Measurements from ENCODE around the gene OLA1.

Gene OLA1

GRCh38 chr2:174209325-174209724, 39.0 kb downstream of the OLA1 start:
- FAIRE-seq (no peak), DNase-seq (ENCODE audit: insufficient read length, low spot score) (no peak)
- no peak for TF ChIP-seq POLR2A (IDR thresholded peaks at IDR 0.05; ENCODE audit: low read depth, low read length)

- no peak for FAIRE-seq
- TF ChIP-seq POLR2A (IDR thresholded peaks at IDR 0.05; ENCODE audit: low read depth, low read length), result no peak
These were observed 40.3 kb downstream of the OLA1 start for GRCh38 chr2:174208026-174208425.

GRCh38 chr2:174205562-174205961, 42.8 kb downstream of the OLA1 start:
- FAIRE-seq (no peak), DNase-seq (ENCODE audit: insufficient read length, low spot score) (no peak)
- no peak for TF ChIP-seq POLR2A (IDR thresholded peaks at IDR 0.05; ENCODE audit: low read depth, low read length)

More at GRCh38 chr2:174208026-174208425, 40.3 kb downstream of the OLA1 start:
- DNase-seq (ENCODE audit: insufficient read length, low spot score), result no peak

GRCh38 chr2:174202188-174202587, 46.1 kb downstream of the OLA1 start:
- FAIRE-seq, result no peak
- no peak for DNase-seq (ENCODE audit: insufficient read length, low spot score)
- no peak for TF ChIP-seq POLR2A (IDR thresholded peaks at IDR 0.05; ENCODE audit: low read depth, low read length)

- no peak for TF ChIP-seq POLR2A (IDR thresholded peaks at IDR 0.05; ENCODE audit: low read depth, low read length)
- FAIRE-seq, result no peak
- no peak for DNase-seq (ENCODE audit: insufficient read length, low spot score)
These were observed 49.3 kb downstream of the OLA1 start for GRCh38 chr2:174198846-174199564.

GRCh38 chr2:174195253-174195652, 53.1 kb downstream of the OLA1 start:
- FAIRE-seq (no peak), DNase-seq (ENCODE audit: insufficient read length, low spot score) (no peak)
- TF ChIP-seq POLR2A (IDR thresholded peaks at IDR 0.05; ENCODE audit: low read depth, low read length), result no peak

- TF ChIP-seq POLR2A (IDR thresholded peaks at IDR 0.05; ENCODE audit: low read depth, low read length), result no peak
- FAIRE-seq (no peak), DNase-seq (ENCODE audit: insufficient read length, low spot score) (no peak)
These were observed 54.6 kb downstream of the OLA1 start for GRCh38 chr2:174193737-174194136.

GRCh38 chr2:174192664-174193063, 55.7 kb downstream of the OLA1 start:
- no peak for TF ChIP-seq POLR2A (IDR thresholded peaks at IDR 0.05; ENCODE audit: low read depth, low read length)
- FAIRE-seq, result no peak
- DNase-seq (ENCODE audit: insufficient read length, low spot score), result no peak

- no peak for TF ChIP-seq POLR2A (IDR thresholded peaks at IDR 0.05; ENCODE audit: low read depth, low read length)
- FAIRE-seq (no peak), DNase-seq (ENCODE audit: insufficient read length, low spot score) (no peak)
These were observed 56.8 kb downstream of the OLA1 start for GRCh38 chr2:174191342-174192074.

GRCh38 chr2:174184915-174185314, 63.4 kb downstream of the OLA1 start:
- DNase-seq (ENCODE audit: insufficient read length, low spot score), result no peak
- no peak for FAIRE-seq
- TF ChIP-seq POLR2A (IDR thresholded peaks at IDR 0.05; ENCODE audit: low read depth, low read length), result no peak

- TF ChIP-seq POLR2A (IDR thresholded peaks at IDR 0.05; ENCODE audit: low read depth, low read length), result no peak
- FAIRE-seq, result peak; percentile 53
These were observed 63.8 kb downstream of the OLA1 start for GRCh38 chr2:174184504-174184903.

GRCh38 chr2:174183076-174183475, 65.3 kb downstream of the OLA1 start:
- FAIRE-seq, result no peak
- TF ChIP-seq POLR2A (IDR thresholded peaks at IDR 0.05; ENCODE audit: low read depth, low read length), result no peak
- no peak for DNase-seq (ENCODE audit: insufficient read length, low spot score)

More at GRCh38 chr2:174184504-174184903, 63.8 kb downstream of the OLA1 start:
- no peak for DNase-seq (ENCODE audit: insufficient read length, low spot score)

- no peak for TF ChIP-seq POLR2A (IDR thresholded peaks at IDR 0.05; ENCODE audit: low read depth, low read length)
- DNase-seq (ENCODE audit: insufficient read length, low spot score) (no peak), FAIRE-seq (peak; percentile 58)
These were observed 67.0 kb downstream of the OLA1 start for GRCh38 chr2:174181368-174181767.

GRCh38 chr2:174180726-174181236, 67.6 kb downstream of the OLA1 start:
- FAIRE-seq (no peak), DNase-seq (ENCODE audit: insufficient read length, low spot score) (no peak)
- no peak for TF ChIP-seq POLR2A (IDR thresholded peaks at IDR 0.05; ENCODE audit: low read depth, low read length)

Measured in H54 (cell line).